ENCODE data around the gene UVRAG. TPM values are rescaled to one million over a fixed set of nuclear protein-coding genes. Genes with fewer than 3 reads are reported as not detected.

Gene UVRAG
- total and polyA plus RNA-seq, 10 donors, result 13.8 to 80.8 (median 42.9) TPM

GRCh38 chr11:76085270-76085669 lies 270.3 kb downstream of the UVRAG start:
- peaks cover 0 to 22% (median 3%) of the 10 kb centered on the region in 6 donors for H3K36me3 ChIP-seq
- H3K27me3 ChIP-seq (replicated peaks in 1 of 7), result no peaks in the 10 kb centered on the region
- H3K9me3 ChIP-seq, result peaks cover 0 to 8% (median 5%) of the 10 kb centered on the region in 8 donors
- peaks cover 0 to 6% (median 0%) of the 10 kb centered on the region in 6 donors for H3K4me1 ChIP-seq
- no peak overlapping the region for H3K27ac ChIP-seq
- intact Hi-C loops (cut with DNase I; ENCODE audit: low total_unique reads), result no loop called here
- 88 to 97% (median 94%) methylated on average over 1 of the region's 1 CpG for WGBS, 5 donors
- no peak overlapping the region for H3K4me3 ChIP-seq
- TF ChIP-seq POLR2AphosphoS5 (IDR thresholded peaks at IDR 0.05), result no peak
- DNase-seq, result no peak

- Histone ChIP-seq H3K4me3 (no peak overlapping the region), H3K27me3 (replicated peaks in 1 of 7) (no peaks in the 10 kb centered on the region), H3K9me3 (peaks cover 0 to 24% (median 18%) of the 10 kb centered on the region in 8 donors), H3K4me1 (peaks cover 0 to 6% (median 0%) of the 10 kb centered on the region in 6 donors), H3K36me3 (peaks cover 0 to 38% (median 3%) of the 10 kb centered on the region in 6 donors), H3K27ac (no peak overlapping the region)
- intact Hi-C loops (cut with DNase I; ENCODE audit: low total_unique reads), result no loop called here
- DNase-seq, result no peak
- no peak for TF ChIP-seq POLR2A (IDR thresholded peaks at IDR 0.05)
- TF ChIP-seq POLR2AphosphoS5 (IDR thresholded peaks at IDR 0.05), result no peak
- TF ChIP-seq CTCF (IDR thresholded peaks at IDR 0.05 in 8 of 11, conservative IDR thresholded peaks at IDR 0.05 in 3 of 11), result no peak
- 96 to 98% (median 97%) methylated on average over 6 of the region's 6 CpGs for WGBS, 5 donors
Measured at GRCh38 chr11:76086743-76087635, 272.0 kb downstream of the UVRAG start.

GRCh38 chr11:76087749-76088148 lies 272.7 kb downstream of the UVRAG start:
- Histone ChIP-seq H3K9me3 (peaks cover 0 to 24% (median 18%) of the 10 kb centered on the region in 8 donors), H3K4me1 (peaks cover 0 to 6% (median 0%) of the 10 kb centered on the region in 6 donors), H3K27me3 (replicated peaks in 1 of 7) (no peaks in the 10 kb centered on the region), H3K4me3 (no peak overlapping the region), H3K36me3 (peaks cover 0 to 38% (median 3%) of the 10 kb centered on the region in 6 donors), H3K27ac (no peak overlapping the region)
- WGBS, 5 donors, result 95 to 98% (median 97%) methylated on average over 6 of the region's 6 CpGs
- intact Hi-C loops (cut with DNase I; ENCODE audit: low total_unique reads), result no loop called here
- TF ChIP-seq CTCF (IDR thresholded peaks at IDR 0.05 in 8 of 11, conservative IDR thresholded peaks at IDR 0.05 in 3 of 11) (no peak), POLR2AphosphoS5 (IDR thresholded peaks at IDR 0.05) (no peak), POLR2A (IDR thresholded peaks at IDR 0.05) (no peak)
- no peak for DNase-seq

- H3K36me3 ChIP-seq, result peaks cover 0 to 38% (median 3%) of the 10 kb centered on the region in 6 donors
- no peak overlapping the region for H3K27ac ChIP-seq
- H3K4me1 ChIP-seq, result peaks cover 0 to 5% (median 0%) of the 10 kb centered on the region in 6 donors
- peaks cover 0 to 24% (median 18%) of the 10 kb centered on the region in 8 donors for H3K9me3 ChIP-seq
- TF ChIP-seq POLR2A (IDR thresholded peaks at IDR 0.05) (no peak), CTCF (IDR thresholded peaks at IDR 0.05 in 8 of 11, conservative IDR thresholded peaks at IDR 0.05 in 3 of 11) (no peak), POLR2AphosphoS5 (IDR thresholded peaks at IDR 0.05) (no peak)
- DNase-seq, result no peak
- H3K4me3 ChIP-seq, result no peak overlapping the region
- WGBS, 5 donors, result 72 to 83% (median 80%) methylated on average over 3 of the region's 3 CpGs
- H3K27me3 ChIP-seq (replicated peaks in 1 of 7), result no peaks in the 10 kb centered on the region
- intact Hi-C loops (cut with DNase I; ENCODE audit: low total_unique reads), result no loop called here
Measured at GRCh38 chr11:76088511-76088910, 273.5 kb downstream of the UVRAG start.

Measured in spleen (tissue), 11 donors.